HepG2 (cell line): ENCODE measurements around the gene CD163L1. TPM values are rescaled to one million over a fixed set of nuclear protein-coding genes. Genes with fewer than 3 reads are reported as not detected.

Experiments
- ARID5B ChIP-seq: IDR thresholded peaks from 2 replicates; pipeline ENCODE4 v1.4.0; 2020; ENCODE audit warnings: mild to moderate bottlenecking, missing genetic modification reagents
- BCLAF1 ChIP-seq: fragments of 450-650 bp; IDR thresholded peaks from 2 replicates; pipeline ENCODE4 v1.6.1; 2017; ENCODE audit warnings: mild to moderate bottlenecking
- DMAP1 ChIP-seq: IDR thresholded peaks from 2 replicates; pipeline ENCODE4 v1.6.1; 2016
- HIVEP1 ChIP-seq: sonication (generic); formaldehyde crosslinking; IDR thresholded peaks from 2 replicates; pipeline ENCODE4 v1.4.0; 2020; ENCODE audit warnings: mild to moderate bottlenecking, missing genetic modification reagents
- HNRNPL ChIP-seq: fragments of 200-400 bp; formaldehyde crosslinking; IDR thresholded peaks from 2 replicates; pipeline ENCODE4 v1.6.1; 2017; ENCODE audit warnings: mild to moderate bottlenecking, low read depth, low read length
- HOXA5 ChIP-seq: sonication (generic); formaldehyde crosslinking; IDR thresholded peaks from 2 replicates; pipeline ENCODE4 v1.4.0; 2020; ENCODE audit warnings: missing genetic modification reagents
- MBD4 ChIP-seq: IDR thresholded peaks from 2 replicates; pipeline ENCODE4 v1.6.1; 2012; ENCODE audit warnings: low read length, inconsistent platforms, borderline replicate concordance
- NFYC ChIP-seq: IDR thresholded peaks from 2 replicates; pipeline ENCODE4 v1.6.1; 2016; ENCODE audit warnings: missing genetic modification reagents, missing compliant biosample characterization
- PRDM4 ChIP-seq: sonication (generic); formaldehyde crosslinking; IDR thresholded peaks from 2 replicates; pipeline ENCODE4 v1.9.0; 2021; ENCODE audit warnings: missing genetic modification reagents, borderline replicate concordance
- REL ChIP-seq: sonication (generic); formaldehyde crosslinking; conservative IDR thresholded peaks from 2 replicates; pipeline ENCODE4 v1.8.0; 2022; ENCODE audit warnings: mild to moderate bottlenecking, missing genetic modification reagents, moderate library complexity
- YEATS2 ChIP-seq: sonication (generic); formaldehyde crosslinking; IDR thresholded peaks from 2 replicates; pipeline ENCODE4 v1.4.0; 2020; ENCODE audit warnings: missing genetic modification reagents, borderline replicate concordance
- ZNF296 ChIP-seq: sonication (generic); formaldehyde crosslinking; conservative IDR thresholded peaks from 2 replicates; pipeline ENCODE4 v1.5.0; 2020; ENCODE audit warnings: mild to moderate bottlenecking, missing genetic modification reagents
- ZNF543 ChIP-seq: sonication (generic); formaldehyde crosslinking; IDR thresholded peaks from 2 replicates; pipeline ENCODE4 v1.4.0; 2020; ENCODE audit warnings: mild to moderate bottlenecking, missing genetic modification reagents
- ZNF614 ChIP-seq: IDR thresholded peaks from 2 replicates; pipeline ENCODE4 v1.6.1; 2018; ENCODE audit warnings: missing biosample characterization, missing genetic modification reagents, inconsistent platforms, borderline replicate concordance
- ZNF777 ChIP-seq: sonication (generic); formaldehyde crosslinking; IDR thresholded peaks from 2 replicates; pipeline ENCODE4 v1.4.0; 2020; ENCODE audit warnings: missing genetic modification reagents
- ZNF790 ChIP-seq: sonication (generic); formaldehyde crosslinking; IDR thresholded peaks from 2 replicates; pipeline ENCODE4 v1.8.0; 2022; ENCODE audit warnings: missing genetic modification reagents, mild to moderate bottlenecking, borderline replicate concordance
- polyA plus RNA-seq, 8 experiments: library from polyadenylated mRNA; depleted of rRNA in 3 of 8; stranded (reverse) in 7 of 8; unstranded in 1 of 8; fragments of >200 nt; fragmentation: Illumina TruSeq in 4 of 8; extraction: Trizol in 4 of 8; gene quantifications; 2 replicates each; pipeline versions ENCODE4 v1.2.1 to v1.2.3, GENCODE V29; 2011 to 2016; ENCODE audit warnings: low read depth in 4 of 8, missing spikeins in 1 of 8, mixed read lengths in 1 of 8; ENCODE audit not compliant: insufficient read depth in 1 of 8
- total RNA-seq, 5 experiments: library from RNA; depleted of rRNA; stranded (reverse); fragments of >200 nt; fragmentation: Illumina TruSeq; extraction: Trizol; gene quantifications; 2 replicates each; pipeline ENCODE4 v1.2.3, GENCODE V29; 2016; ENCODE audit warnings: low read depth in 1 of 5
- TF ChIP-seq, protein P1 (sequence below): sonication (generic); formaldehyde crosslinking; IDR thresholded peaks from 2 replicates; pipeline ENCODE4 v1.4.0; 2020; ENCODE audit warnings: missing genetic modification reagents, mild to moderate bottlenecking, borderline replicate concordance

The CD163L1 gene
- total and polyA plus RNA-seq, 2 of the 13 experiments (the other 11 are each of a cell fraction or from before 2014, with no cell fraction given) = 3.4 to 6.8 TPM

GRCh38 chr12:7369274-7369729 is 74.7 kb downstream of the CD163L1 start (continued):
- TF ChIP-seq BCLAF1 (no peak), HNRNPL (no peak), ZNF614 (CRISPR knock-in tag) (no peak), DMAP1 (CRISPR knock-in tag) (0 out of 2 replicates have a peak, but pooled peaks have one; percentile 36), MBD4 (no peak), ZNF543 (CRISPR knock-in tag) (no peak), REL (no peak), ZNF777 (no peak), HIVEP1 (CRISPR knock-in tag) (no peak), PRDM4 (CRISPR knock-in tag) (no peak), ZNF296 (CRISPR knock-in tag) (no peak), YEATS2 (CRISPR knock-in tag) (0 out of 2 replicates have a peak, but pooled peaks have one; percentile 39), HOXA5 (no peak), ZNF790 (CRISPR knock-in tag) (no peak), NFYC (CRISPR knock-in tag) (peak; percentile 55), ARID5B (0 out of 2 replicates have a peak, but pooled peaks have one; percentile 10)
- TF ChIP-seq, protein P1, sequence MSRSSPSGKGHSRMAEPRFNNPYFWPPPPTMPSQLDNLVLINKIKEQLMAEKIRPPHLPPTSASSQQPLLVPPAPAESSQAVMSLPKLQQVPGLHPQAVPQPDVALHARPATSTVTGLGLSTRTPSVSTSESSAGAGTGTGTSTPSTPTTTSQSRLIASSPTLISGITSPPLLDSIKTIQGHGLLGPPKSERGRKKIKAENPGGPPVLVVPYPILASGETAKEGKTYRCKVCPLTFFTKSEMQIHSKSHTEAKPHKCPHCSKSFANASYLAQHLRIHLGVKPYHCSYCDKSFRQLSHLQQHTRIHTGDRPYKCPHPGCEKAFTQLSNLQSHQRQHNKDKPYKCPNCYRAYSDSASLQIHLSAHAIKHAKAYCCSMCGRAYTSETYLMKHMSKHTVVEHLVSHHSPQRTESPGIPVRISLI (CRISPR knock-in tag) = no peak
